ENCODE measurements around the gene PYGB. TPM values are rescaled to one million over a fixed set of nuclear protein-coding genes. Genes with fewer than 3 reads are reported as not detected.

PYGB gene
- total RNA-seq, 1 donor: 203 TPM

DNA sequence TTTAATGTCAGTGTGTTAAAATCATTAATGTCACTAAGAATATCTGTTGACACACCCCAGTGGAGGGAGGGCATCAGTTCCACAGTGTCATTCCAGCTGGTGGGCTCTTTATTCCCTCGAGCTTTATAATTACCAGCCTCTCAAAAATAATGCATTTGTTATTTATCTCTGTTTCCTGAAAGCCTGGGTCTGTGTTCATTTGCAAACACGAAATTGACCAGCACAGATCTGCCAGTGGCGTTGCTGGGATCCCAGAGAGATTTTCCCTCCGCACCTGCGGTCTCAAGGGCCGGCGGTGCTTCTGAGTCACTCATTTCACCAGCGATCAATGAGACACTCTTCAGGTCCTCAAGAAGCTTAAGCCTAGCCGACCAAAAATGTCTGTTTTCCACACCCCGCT, 5.7 kb upstream of the PYGB start:
- TF ChIP-seq, protein P1, sequence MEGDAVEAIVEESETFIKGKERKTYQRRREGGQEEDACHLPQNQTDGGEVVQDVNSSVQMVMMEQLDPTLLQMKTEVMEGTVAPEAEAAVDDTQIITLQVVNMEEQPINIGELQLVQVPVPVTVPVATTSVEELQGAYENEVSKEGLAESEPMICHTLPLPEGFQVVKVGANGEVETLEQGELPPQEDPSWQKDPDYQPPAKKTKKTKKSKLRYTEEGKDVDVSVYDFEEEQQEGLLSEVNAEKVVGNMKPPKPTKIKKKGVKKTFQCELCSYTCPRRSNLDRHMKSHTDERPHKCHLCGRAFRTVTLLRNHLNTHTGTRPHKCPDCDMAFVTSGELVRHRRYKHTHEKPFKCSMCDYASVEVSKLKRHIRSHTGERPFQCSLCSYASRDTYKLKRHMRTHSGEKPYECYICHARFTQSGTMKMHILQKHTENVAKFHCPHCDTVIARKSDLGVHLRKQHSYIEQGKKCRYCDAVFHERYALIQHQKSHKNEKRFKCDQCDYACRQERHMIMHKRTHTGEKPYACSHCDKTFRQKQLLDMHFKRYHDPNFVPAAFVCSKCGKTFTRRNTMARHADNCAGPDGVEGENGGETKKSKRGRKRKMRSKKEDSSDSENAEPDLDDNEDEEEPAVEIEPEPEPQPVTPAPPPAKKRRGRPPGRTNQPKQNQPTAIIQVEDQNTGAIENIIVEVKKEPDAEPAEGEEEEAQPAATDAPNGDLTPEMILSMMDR (IDR thresholded peaks at IDR 0.05; ENCODE audit: insufficient read depth, low read length): no peak
- no peak for DNase-seq (ENCODE audit: low read depth)
- H3K4me3 ChIP-seq (ENCODE audit: low read depth, low read length): no peak overlapping the region

DNA sequence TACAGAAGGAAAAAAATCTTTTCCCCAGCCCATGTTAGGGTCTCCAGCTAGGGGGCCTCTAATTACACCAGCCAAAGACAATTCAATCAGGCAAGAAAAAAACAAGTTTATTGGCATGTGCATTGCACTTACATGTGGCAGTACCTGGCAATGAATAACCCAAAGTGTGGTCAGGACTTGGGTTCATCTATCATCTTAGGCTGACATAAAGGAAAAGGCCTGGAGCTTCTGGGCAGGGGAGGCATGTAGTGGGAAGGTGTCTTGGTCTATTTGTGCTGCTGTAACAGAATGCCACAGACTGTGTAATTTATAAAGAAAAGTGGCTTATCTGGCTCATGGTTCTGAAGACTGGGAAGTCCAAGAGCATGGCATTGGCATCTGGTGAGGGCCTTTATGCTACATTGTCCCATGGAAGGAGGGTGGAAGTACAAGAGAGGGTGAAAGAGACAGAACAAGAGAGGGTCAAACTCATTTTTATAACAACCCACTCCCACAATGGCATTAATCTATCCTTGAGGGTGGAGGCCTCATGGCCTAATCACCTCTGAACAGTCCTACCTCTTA, 4.4 kb upstream of the PYGB start:
- DNase-seq (ENCODE audit: low read depth): no peak
- no peak overlapping the region for H3K4me3 ChIP-seq (ENCODE audit: low read depth, low read length)
- TF ChIP-seq, protein P1 (IDR thresholded peaks at IDR 0.05; ENCODE audit: insufficient read depth, low read length): no peak

DNA sequence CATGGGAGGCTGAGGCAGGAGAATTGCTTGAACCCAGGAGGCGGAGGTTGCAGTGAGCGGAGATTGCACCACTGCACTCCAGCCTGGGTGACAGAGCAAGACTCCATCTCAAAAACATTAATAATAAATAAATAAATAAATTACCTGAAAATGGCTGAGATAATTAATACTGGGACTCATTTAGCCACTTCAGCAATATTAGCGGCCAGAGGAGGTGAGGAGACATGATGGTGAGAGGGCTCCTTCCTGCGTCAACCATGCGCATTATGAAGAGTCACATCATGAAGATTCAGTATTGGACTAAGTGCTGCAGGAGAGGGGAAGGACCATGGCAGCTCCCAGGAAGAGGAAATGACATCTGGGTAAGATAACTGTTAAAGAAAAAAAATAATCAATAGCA, 2.9 kb upstream of the PYGB start:
- DNase-seq (ENCODE audit: low read depth): no peak
- TF ChIP-seq, protein P1 (IDR thresholded peaks at IDR 0.05; ENCODE audit: insufficient read depth, low read length): no peak

DNA sequence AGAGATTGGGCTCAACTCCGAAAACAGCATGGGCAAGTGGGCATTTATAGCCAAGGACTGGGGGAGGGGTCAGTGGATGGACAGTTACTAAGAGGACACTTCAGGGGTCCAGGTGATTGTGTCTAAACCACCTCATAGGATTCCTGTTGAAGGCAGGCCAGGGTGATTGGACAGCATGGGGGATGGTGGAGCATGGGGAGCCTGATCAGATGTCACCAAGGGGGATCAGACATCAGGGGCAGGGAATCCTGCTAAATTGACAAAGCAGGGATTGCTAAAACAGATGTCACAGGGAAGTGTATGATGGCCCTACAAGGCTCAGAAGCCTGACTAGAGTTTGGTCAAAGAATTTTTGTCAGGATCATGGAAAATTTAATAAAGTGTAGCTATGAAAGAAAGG, 2.4 kb upstream of the PYGB start:
- no peak for DNase-seq (ENCODE audit: low read depth)
- TF ChIP-seq, protein P1 (IDR thresholded peaks at IDR 0.05; ENCODE audit: insufficient read depth, low read length): no peak
- no peak overlapping the region for H3K4me3 ChIP-seq (ENCODE audit: low read depth, low read length)

More for the DNA sequence above, 2.9 kb upstream of the PYGB start:
- no peak overlapping the region for H3K4me3 ChIP-seq (ENCODE audit: low read depth, low read length)

DNA sequence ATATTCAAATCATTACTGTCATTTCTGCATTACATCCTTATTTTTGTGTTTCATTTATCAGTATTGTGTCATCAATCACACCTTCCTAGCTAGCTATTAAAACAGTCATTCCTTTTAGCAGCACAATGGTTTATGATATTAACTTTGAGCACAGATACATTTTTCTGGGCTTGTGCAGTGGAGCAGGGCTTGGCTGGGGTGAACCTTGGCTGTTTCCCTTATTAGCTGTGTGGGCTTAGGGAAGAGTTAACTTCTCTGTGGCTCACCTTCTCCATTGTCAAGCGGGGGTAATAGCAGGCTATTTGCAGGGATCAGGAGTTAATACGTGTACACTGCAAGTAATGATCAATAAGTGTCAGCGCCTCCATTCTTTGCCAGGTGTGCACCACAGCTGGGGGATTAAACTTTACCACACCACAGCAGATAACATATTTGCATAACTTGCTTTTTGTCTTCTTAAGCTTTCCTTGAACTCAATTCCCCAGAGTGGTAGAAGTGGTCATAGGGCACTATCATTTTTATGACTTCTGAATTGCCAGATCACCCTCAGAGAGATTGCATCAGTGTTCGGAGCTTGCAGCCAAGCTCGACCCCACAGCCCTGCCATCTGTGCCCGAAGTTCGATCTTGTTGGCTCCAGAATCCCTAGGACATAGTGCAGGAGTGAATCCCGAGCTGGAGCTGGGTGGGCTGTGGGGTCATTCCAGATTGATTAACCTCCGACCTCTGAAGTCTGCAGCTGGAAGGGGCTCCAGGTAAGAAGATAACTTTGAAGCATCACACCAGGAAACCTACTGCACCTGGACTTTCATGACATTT, 1.5 kb upstream of the PYGB start:
- peak overlapping the region; percentile 72 for H3K4me3 ChIP-seq (ENCODE audit: low read depth, low read length)
- TF ChIP-seq, protein P1 (IDR thresholded peaks at IDR 0.05; ENCODE audit: insufficient read depth, low read length): no peak
- DNase-seq (ENCODE audit: low read depth): no peak

DNA sequence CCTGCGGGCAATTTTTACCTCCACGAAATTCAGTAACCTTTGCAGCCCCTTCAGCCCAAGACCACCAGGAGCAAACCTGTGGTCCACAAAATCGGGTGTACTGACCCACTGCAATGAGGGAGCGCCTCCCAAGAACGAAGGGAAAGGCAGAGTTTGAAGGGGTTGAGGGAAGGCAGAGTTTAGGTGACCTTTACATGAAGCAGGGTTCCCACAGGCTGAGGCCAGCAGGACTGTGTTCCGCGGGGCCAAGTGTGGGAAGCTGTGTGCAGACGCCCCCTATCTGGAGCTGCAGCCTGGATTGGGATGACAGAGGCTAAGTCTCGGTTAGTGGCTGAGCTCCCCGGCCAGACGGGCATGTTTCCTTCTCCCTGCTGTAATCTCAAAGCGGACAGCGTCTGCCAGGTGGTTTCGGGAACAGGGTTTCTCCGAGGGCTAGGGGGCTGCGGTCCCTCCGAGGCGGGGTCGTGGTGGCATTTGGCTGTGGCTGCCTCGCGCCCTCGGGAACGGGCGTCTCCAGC, 826 bp upstream of the PYGB start:
- peak; percentile 59 for DNase-seq (ENCODE audit: low read depth)
- H3K4me3 ChIP-seq (ENCODE audit: low read depth, low read length): peak overlapping the region; percentile 72
- TF ChIP-seq, protein P1 (IDR thresholded peaks at IDR 0.05; ENCODE audit: insufficient read depth, low read length): peak; percentile 47
